ENCODE results near the gene PRKCA.

The PRKCA gene

GRCh38 chr17:66466106-66466820 lies 163.8 kb downstream of the PRKCA start:
- no peaks in the 10 kb centered on the region for H3K9me3 ChIP-seq (replicated peaks; ENCODE audit: low read length)
- H3K4me1 ChIP-seq (ENCODE audit: control insufficient read depth, insufficient read depth, low read length) = peaks cover 66% of the 10 kb centered on the region
- no peaks in the 10 kb centered on the region for H3K36me3 ChIP-seq (ENCODE audit: insufficient read depth, low read length)
- H3K9ac ChIP-seq (ENCODE audit: low read depth, low read length) = peak overlapping the region; percentile 65
- H3K27me3 ChIP-seq (ENCODE audit: control insufficient read depth, insufficient read depth, low read length) = no peaks in the 10 kb centered on the region
- H3K4me2 ChIP-seq (ENCODE audit: low read length) = peak overlapping the region; percentile 74
- peak overlapping the region; percentile 51 for H3K4me3 ChIP-seq (ENCODE audit: low read length)

GRCh38 chr17:66466840-66467367 lies 164.5 kb downstream of the PRKCA start:
- peak overlapping the region; percentile 65 for H3K9ac ChIP-seq (ENCODE audit: low read depth, low read length)
- peak overlapping the region; percentile 51 for H3K4me3 ChIP-seq (ENCODE audit: low read length)
- H3K27me3 ChIP-seq (ENCODE audit: control insufficient read depth, insufficient read depth, low read length) = no peaks in the 10 kb centered on the region
- no peaks in the 10 kb centered on the region for H3K9me3 ChIP-seq (replicated peaks; ENCODE audit: low read length)
- H3K4me1 ChIP-seq (ENCODE audit: control insufficient read depth, insufficient read depth, low read length) = peaks cover 60% of the 10 kb centered on the region
- H3K36me3 ChIP-seq (ENCODE audit: insufficient read depth, low read length) = no peaks in the 10 kb centered on the region
- H3K4me2 ChIP-seq (ENCODE audit: low read length) = peak overlapping the region; percentile 74

- no peaks in the 10 kb centered on the region for H3K27me3 ChIP-seq (ENCODE audit: control insufficient read depth, insufficient read depth, low read length)
- H3K36me3 ChIP-seq (ENCODE audit: insufficient read depth, low read length) = no peaks in the 10 kb centered on the region
- H3K4me1 ChIP-seq (ENCODE audit: control insufficient read depth, insufficient read depth, low read length) = peaks cover 52% of the 10 kb centered on the region
- no peak overlapping the region for H3K4me3 ChIP-seq (ENCODE audit: low read length)
- peak overlapping the region; percentile 53 for H3K9ac ChIP-seq (ENCODE audit: low read depth, low read length)
- no peaks in the 10 kb centered on the region for H3K9me3 ChIP-seq (replicated peaks; ENCODE audit: low read length)
- H3K4me2 ChIP-seq (ENCODE audit: low read length) = peak overlapping the region; percentile 74
Measured at GRCh38 chr17:66467766-66468165, 165.4 kb downstream of the PRKCA start.

GRCh38 chr17:66468241-66469087 lies 166.1 kb downstream of the PRKCA start:
- H3K4me1 ChIP-seq (ENCODE audit: control insufficient read depth, insufficient read depth, low read length) = peaks cover 47% of the 10 kb centered on the region
- H3K9me3 ChIP-seq (replicated peaks; ENCODE audit: low read length) = no peaks in the 10 kb centered on the region
- no peaks in the 10 kb centered on the region for H3K27me3 ChIP-seq (ENCODE audit: control insufficient read depth, insufficient read depth, low read length)
- peak overlapping the region; percentile 74 for H3K4me2 ChIP-seq (ENCODE audit: low read length)
- peak overlapping the region; percentile 32 for H3K4me3 ChIP-seq (ENCODE audit: low read length)
- H3K36me3 ChIP-seq (ENCODE audit: insufficient read depth, low read length) = no peaks in the 10 kb centered on the region
- H3K9ac ChIP-seq (ENCODE audit: low read depth, low read length) = peak overlapping the region; percentile 53

- peaks cover 47% of the 10 kb centered on the region for H3K4me1 ChIP-seq (ENCODE audit: control insufficient read depth, insufficient read depth, low read length)
- peak overlapping the region; percentile 32 for H3K4me3 ChIP-seq (ENCODE audit: low read length)
Measured at GRCh38 chr17:66469088-66469442, 166.7 kb downstream of the PRKCA start.

GRCh38 chr17:66469461-66469860 lies 167.0 kb downstream of the PRKCA start:
- Histone ChIP-seq H3K27me3 (ENCODE audit: control insufficient read depth, insufficient read depth, low read length) (no peaks in the 10 kb centered on the region), H3K36me3 (ENCODE audit: insufficient read depth, low read length) (no peaks in the 10 kb centered on the region), H3K4me2 (ENCODE audit: low read length) (peak overlapping the region; percentile 74), H3K4me3 (ENCODE audit: low read length) (no peak overlapping the region), H3K9ac (ENCODE audit: low read depth, low read length) (peak overlapping the region; percentile 29), H3K9me3 (replicated peaks; ENCODE audit: low read length) (no peaks in the 10 kb centered on the region), H3K4me1 (ENCODE audit: control insufficient read depth, insufficient read depth, low read length) (peaks cover 47% of the 10 kb centered on the region)

More at GRCh38 chr17:66469088-66469442, 166.7 kb downstream of the PRKCA start:
- no peaks in the 10 kb centered on the region for H3K27me3 ChIP-seq (ENCODE audit: control insufficient read depth, insufficient read depth, low read length)
- H3K36me3 ChIP-seq (ENCODE audit: insufficient read depth, low read length) = no peaks in the 10 kb centered on the region
- H3K9ac ChIP-seq (ENCODE audit: low read depth, low read length) = peak overlapping the region; percentile 53
- peak overlapping the region; percentile 74 for H3K4me2 ChIP-seq (ENCODE audit: low read length)
- no peaks in the 10 kb centered on the region for H3K9me3 ChIP-seq (replicated peaks; ENCODE audit: low read length)

- Histone ChIP-seq H3K9me3 (replicated peaks; ENCODE audit: low read length) (no peaks in the 10 kb centered on the region), H3K4me3 (ENCODE audit: low read length) (no peak overlapping the region), H3K36me3 (ENCODE audit: insufficient read depth, low read length) (no peaks in the 10 kb centered on the region), H3K4me2 (ENCODE audit: low read length) (no peak overlapping the region), H3K9ac (ENCODE audit: low read depth, low read length) (peak overlapping the region; percentile 29), H3K27me3 (ENCODE audit: control insufficient read depth, insufficient read depth, low read length) (no peaks in the 10 kb centered on the region), H3K4me1 (ENCODE audit: control insufficient read depth, insufficient read depth, low read length) (peaks cover 46% of the 10 kb centered on the region)
Measured at GRCh38 chr17:66469890-66470289, 167.5 kb downstream of the PRKCA start.

- Histone ChIP-seq H3K4me1 (ENCODE audit: control insufficient read depth, insufficient read depth, low read length) (peaks cover 37% of the 10 kb centered on the region), H3K4me2 (ENCODE audit: low read length) (no peak overlapping the region), H3K4me3 (ENCODE audit: low read length) (no peak overlapping the region), H3K36me3 (ENCODE audit: insufficient read depth, low read length) (no peaks in the 10 kb centered on the region), H3K9ac (ENCODE audit: low read depth, low read length) (no peak overlapping the region), H3K27me3 (ENCODE audit: control insufficient read depth, insufficient read depth, low read length) (no peaks in the 10 kb centered on the region), H3K9me3 (replicated peaks; ENCODE audit: low read length) (no peaks in the 10 kb centered on the region)
Measured at GRCh38 chr17:66472123-66472522, 169.7 kb downstream of the PRKCA start.

- Histone ChIP-seq H3K9ac (ENCODE audit: low read depth, low read length) (no peak overlapping the region), H3K9me3 (replicated peaks; ENCODE audit: low read length) (no peaks in the 10 kb centered on the region), H3K4me1 (ENCODE audit: control insufficient read depth, insufficient read depth, low read length) (peaks cover 15% of the 10 kb centered on the region), H3K4me3 (ENCODE audit: low read length) (no peak overlapping the region), H3K36me3 (ENCODE audit: insufficient read depth, low read length) (no peaks in the 10 kb centered on the region), H3K27me3 (ENCODE audit: control insufficient read depth, insufficient read depth, low read length) (no peaks in the 10 kb centered on the region), H3K4me2 (ENCODE audit: low read length) (no peak overlapping the region)
Measured at GRCh38 chr17:66474258-66474657, 171.8 kb downstream of the PRKCA start.

GRCh38 chr17:66474806-66475497 lies 172.5 kb downstream of the PRKCA start:
- no peak overlapping the region for H3K4me3 ChIP-seq (ENCODE audit: low read length)
- peaks cover 8% of the 10 kb centered on the region for H3K4me1 ChIP-seq (ENCODE audit: control insufficient read depth, insufficient read depth, low read length)
- H3K9me3 ChIP-seq (replicated peaks; ENCODE audit: low read length) = no peaks in the 10 kb centered on the region
- no peak overlapping the region for H3K4me2 ChIP-seq (ENCODE audit: low read length)
- H3K36me3 ChIP-seq (ENCODE audit: insufficient read depth, low read length) = no peaks in the 10 kb centered on the region
- H3K9ac ChIP-seq (ENCODE audit: low read depth, low read length) = no peak overlapping the region
- no peaks in the 10 kb centered on the region for H3K27me3 ChIP-seq (ENCODE audit: control insufficient read depth, insufficient read depth, low read length)

GRCh38 chr17:66476014-66476413 lies 173.6 kb downstream of the PRKCA start:
- Histone ChIP-seq H3K4me1 (ENCODE audit: control insufficient read depth, insufficient read depth, low read length) (peaks cover 8% of the 10 kb centered on the region), H3K4me3 (ENCODE audit: low read length) (no peak overlapping the region), H3K4me2 (ENCODE audit: low read length) (no peak overlapping the region), H3K36me3 (ENCODE audit: insufficient read depth, low read length) (peaks cover under 1% of the 10 kb centered on the region), H3K27me3 (ENCODE audit: control insufficient read depth, insufficient read depth, low read length) (no peaks in the 10 kb centered on the region), H3K9me3 (replicated peaks; ENCODE audit: low read length) (no peaks in the 10 kb centered on the region), H3K9ac (ENCODE audit: low read depth, low read length) (no peak overlapping the region)
